ENCODE data around the gene NUCB2. TPM values are rescaled to one million over a fixed set of nuclear protein-coding genes. Genes with fewer than 3 reads are reported as not detected.

The NUCB2 gene
- total RNA-seq, 1 donor from 2014 or later, result 69.4 TPM

DNA sequence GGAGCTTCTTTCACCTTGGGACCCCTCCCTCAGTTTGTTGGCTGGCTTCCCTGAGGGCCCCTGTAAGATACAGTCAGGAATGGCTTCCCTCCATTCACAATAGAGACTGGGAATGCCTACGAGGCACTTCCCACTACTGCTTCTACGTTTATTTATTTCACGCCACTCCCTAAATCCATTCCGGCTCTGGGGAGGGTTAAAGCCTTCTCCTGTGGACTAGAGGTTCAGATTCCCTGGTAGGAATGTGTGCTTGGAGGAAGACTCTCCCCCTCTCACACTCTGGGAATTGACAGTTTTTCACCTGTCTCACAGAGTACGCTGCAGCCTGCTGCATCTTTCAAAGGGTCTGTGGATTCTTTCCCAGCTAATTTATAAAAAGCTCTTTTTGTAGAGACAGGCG, 3.3 kb upstream of the NUCB2 start:
- no peaks in the 10 kb centered on the region for H3K36me3 ChIP-seq
- DNase-seq (no peak), ATAC-seq (no peak)
- peaks cover 4% of the 10 kb centered on the region for H3K4me1 ChIP-seq
- TF ChIP-seq, protein P1, sequence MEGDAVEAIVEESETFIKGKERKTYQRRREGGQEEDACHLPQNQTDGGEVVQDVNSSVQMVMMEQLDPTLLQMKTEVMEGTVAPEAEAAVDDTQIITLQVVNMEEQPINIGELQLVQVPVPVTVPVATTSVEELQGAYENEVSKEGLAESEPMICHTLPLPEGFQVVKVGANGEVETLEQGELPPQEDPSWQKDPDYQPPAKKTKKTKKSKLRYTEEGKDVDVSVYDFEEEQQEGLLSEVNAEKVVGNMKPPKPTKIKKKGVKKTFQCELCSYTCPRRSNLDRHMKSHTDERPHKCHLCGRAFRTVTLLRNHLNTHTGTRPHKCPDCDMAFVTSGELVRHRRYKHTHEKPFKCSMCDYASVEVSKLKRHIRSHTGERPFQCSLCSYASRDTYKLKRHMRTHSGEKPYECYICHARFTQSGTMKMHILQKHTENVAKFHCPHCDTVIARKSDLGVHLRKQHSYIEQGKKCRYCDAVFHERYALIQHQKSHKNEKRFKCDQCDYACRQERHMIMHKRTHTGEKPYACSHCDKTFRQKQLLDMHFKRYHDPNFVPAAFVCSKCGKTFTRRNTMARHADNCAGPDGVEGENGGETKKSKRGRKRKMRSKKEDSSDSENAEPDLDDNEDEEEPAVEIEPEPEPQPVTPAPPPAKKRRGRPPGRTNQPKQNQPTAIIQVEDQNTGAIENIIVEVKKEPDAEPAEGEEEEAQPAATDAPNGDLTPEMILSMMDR (IDR thresholded peaks at IDR 0.05), result no peak
- intact Hi-C loops (cut with DNase I), result no loop called here
- H3K27me3 ChIP-seq, result no peaks in the 10 kb centered on the region
- H3K27ac ChIP-seq, result no peak overlapping the region
- no peak overlapping the region for H3K4me3 ChIP-seq
- no peaks in the 10 kb centered on the region for H3K9me3 ChIP-seq

DNA sequence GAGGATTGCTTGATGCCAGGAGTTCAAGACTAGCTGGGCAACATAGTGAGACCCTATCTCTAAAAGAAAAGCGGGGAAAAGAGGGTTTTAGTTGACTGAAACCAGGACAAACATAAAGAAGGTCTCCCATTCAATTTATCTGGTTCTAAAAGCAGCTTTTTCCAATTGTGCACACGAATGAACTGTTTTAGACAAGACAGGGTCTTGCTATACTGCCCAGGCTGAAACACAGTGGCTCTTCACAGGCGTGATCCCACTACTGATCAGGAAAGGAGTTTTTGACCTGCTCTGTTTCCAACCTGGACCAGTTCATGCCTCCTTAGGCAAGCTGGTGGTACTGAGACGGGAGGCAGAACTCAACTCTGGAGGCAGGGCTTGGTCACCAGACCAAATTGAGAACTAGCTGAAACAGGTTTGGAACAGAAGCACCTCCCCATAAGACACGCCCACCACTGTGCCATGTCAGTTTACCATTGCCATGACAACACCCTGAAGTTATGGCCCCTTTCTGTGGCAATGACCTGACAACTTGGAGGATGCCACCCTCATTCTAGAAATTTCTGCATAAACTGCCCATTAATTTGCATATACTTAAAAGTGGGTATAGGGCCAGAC, 2.8 kb upstream of the NUCB2 start:
- peaks cover 4% of the 10 kb centered on the region for H3K4me1 ChIP-seq
- ATAC-seq, result no peak
- H3K36me3 ChIP-seq, result no peaks in the 10 kb centered on the region
- no peak for DNase-seq
- H3K27me3 ChIP-seq, result no peaks in the 10 kb centered on the region
- no peak overlapping the region for H3K4me3 ChIP-seq
- intact Hi-C loops (cut with DNase I), result no loop called here
- no peak overlapping the region for H3K27ac ChIP-seq
- TF ChIP-seq, protein P1 (IDR thresholded peaks at IDR 0.05), result no peak
- no peaks in the 10 kb centered on the region for H3K9me3 ChIP-seq

DNA sequence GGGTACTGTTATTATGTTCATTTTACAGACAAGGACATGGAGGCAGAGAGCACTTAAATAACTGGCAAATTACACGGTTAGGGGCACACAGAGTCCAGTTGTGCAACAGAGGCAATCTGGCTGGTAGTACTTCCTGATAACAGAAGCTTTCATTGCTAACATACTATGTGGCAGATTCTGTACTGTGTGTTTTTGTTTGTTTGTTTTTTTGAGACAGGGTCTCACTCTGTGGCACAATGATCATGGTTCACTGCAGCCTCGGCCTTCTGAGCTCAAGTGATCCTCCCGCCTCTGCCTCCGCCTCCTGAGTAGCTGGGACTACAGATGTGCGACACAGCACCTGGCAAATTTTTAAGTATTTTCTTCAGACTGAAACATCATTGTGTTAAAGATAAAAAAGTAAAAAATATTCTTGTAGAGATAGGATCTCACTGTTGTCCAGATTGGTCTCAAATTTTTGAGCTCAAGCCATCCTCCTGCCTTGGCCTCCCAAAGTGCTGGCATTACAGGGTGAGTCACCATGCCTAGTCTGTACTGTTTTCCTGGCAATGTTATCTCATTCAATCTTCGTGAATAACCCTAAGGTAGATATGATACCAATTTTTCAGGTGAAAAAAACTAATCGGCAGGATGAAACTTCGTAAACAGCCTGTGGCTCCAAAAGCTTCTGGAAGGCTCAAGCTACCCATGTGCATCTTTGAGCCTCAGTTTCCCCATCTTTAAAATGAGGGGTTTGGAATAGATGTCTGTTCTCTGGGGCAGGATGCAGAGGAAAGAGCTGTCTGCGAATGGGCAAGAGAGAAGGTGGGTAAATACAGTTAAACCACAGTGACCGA, 921 bp upstream of the NUCB2 start:
- no peaks in the 10 kb centered on the region for H3K36me3 ChIP-seq
- intact Hi-C loops (cut with DNase I), result no loop called here
- TF ChIP-seq, protein P1 (IDR thresholded peaks at IDR 0.05), result no peak
- no peaks in the 10 kb centered on the region for H3K27me3 ChIP-seq
- no peaks in the 10 kb centered on the region for H3K9me3 ChIP-seq
- peaks cover 4% of the 10 kb centered on the region for H3K4me1 ChIP-seq
- no peak for ATAC-seq
- no peak for DNase-seq
- H3K27ac ChIP-seq, result peak overlapping the region; percentile 94
- peak overlapping the region; percentile 91 for H3K4me3 ChIP-seq

DNA sequence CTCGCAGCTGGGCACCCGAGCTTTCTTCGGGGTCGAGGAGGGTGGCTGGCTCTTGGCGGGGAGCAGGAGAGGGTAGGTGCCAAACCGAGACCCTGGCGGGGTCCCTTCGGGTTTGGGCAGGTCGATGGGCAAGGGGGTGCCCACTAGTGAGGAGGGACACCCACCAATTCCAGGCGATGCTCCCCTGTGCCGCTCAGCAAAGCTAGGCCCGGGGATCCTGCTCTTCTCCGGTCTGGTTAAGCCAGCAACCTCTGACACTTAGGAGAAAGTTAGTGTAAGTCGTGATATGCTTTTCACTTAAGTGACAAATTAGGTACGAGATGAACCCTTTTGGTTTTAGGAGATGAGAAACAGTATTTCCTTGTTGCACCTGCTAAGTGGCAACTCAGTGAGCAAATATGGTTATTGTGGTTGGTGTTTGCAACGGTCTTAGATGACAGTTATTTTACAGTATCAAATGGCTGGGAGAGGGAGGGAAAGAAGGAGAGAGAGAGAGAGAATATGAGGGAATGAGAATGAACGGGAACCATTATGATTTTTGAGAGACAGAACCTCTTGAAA, 565 bp downstream of the NUCB2 start:
- no peaks in the 10 kb centered on the region for H3K36me3 ChIP-seq
- H3K4me1 ChIP-seq, result peaks cover 4% of the 10 kb centered on the region
- intact Hi-C loops (cut with DNase I), result no loop called here
- H3K27me3 ChIP-seq, result no peaks in the 10 kb centered on the region
- DNase-seq, result no peak
- H3K4me3 ChIP-seq, result peak overlapping the region; percentile 91
- no peaks in the 10 kb centered on the region for H3K9me3 ChIP-seq
- H3K27ac ChIP-seq, result peak overlapping the region; percentile 94
- ATAC-seq, result peak; percentile 8
- TF ChIP-seq, protein P1 (IDR thresholded peaks at IDR 0.05), result no peak

DNA sequence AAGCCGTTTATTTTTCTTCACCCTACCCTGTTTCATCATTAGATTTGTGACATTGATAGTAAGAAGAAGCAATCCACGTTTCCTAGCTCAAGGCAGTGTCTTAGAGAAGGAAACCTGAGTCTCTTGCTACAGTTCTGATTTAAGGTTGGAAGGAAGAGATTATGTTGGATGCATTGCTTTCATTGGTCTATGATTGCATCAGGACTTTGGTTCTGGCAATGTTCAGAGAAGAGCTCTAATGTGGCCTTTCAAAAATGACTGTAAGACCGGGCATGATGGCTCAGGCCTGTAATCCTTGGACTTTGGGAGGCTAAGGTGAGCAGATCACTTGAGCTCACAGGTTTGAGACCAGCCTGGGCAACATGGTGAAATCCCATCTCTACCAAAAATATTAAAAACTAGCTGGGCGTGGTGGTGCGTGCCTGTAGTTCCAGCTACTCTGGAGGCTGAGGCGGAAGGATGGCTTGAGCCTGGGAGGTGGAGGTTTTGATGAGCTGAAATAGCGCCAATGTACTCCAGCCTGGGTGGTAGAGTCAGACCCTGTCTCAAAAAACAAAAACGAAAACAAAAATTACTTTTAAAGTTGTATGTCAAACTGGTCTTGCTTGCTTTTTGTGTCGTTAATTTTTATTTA, 4.1 kb downstream of the NUCB2 start:
- Histone ChIP-seq H3K27ac (no peak overlapping the region), H3K9me3 (no peaks in the 10 kb centered on the region), H3K4me1 (peaks cover 4% of the 10 kb centered on the region), H3K36me3 (peaks cover 16% of the 10 kb centered on the region), H3K27me3 (no peaks in the 10 kb centered on the region), H3K4me3 (no peak overlapping the region)
- ATAC-seq (no peak), DNase-seq (no peak)
- intact Hi-C loops (cut with DNase I), result no loop called here
- TF ChIP-seq, protein P1 (IDR thresholded peaks at IDR 0.05), result no peak
